ENCODE measurements around the gene MAPT.
"Not testable (repeated sequence)": the region's sequence is repeated elsewhere in the genome, so short reads cannot be mapped to it uniquely, and the experiment has no call there.

Gene MAPT

DNA sequence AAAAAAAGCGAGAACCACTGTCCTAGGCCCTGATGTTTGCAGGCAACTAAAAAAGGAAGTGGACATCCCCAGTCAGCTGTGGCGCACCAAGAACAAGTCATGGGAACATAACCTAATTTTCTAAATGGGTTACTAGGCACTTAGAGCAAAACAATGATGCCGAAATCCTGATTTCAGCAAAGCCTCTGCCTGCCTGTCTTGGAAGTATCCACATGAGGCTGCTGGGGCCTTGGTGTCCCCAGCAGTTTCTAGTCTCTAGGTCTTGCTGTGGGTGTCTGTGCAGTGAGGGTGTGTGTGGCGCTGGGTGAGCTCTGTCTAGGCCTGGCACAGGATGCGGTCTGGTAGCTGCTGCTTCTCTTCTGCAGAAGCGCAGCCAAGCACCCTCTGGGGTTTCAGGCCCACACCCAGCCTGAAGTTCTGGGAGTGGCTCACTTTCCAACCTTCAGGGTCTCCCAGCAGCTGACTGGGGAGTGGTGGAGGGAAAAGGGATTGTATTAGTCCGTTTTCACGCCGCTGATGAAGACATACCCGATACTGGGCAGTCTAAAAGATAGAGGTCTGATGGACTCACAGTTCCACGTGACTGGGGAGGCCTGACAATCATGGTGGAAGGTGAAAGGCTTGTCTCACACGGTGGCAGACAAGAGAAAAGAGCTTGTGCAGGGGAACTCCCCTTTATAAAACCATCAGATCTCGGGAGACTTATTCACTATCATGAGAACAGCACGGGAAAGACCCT, 125.8 kb downstream of the MAPT start:
- no peak for DNase-seq (ENCODE audit: low read depth)
- TF ChIP-seq, protein P1, sequence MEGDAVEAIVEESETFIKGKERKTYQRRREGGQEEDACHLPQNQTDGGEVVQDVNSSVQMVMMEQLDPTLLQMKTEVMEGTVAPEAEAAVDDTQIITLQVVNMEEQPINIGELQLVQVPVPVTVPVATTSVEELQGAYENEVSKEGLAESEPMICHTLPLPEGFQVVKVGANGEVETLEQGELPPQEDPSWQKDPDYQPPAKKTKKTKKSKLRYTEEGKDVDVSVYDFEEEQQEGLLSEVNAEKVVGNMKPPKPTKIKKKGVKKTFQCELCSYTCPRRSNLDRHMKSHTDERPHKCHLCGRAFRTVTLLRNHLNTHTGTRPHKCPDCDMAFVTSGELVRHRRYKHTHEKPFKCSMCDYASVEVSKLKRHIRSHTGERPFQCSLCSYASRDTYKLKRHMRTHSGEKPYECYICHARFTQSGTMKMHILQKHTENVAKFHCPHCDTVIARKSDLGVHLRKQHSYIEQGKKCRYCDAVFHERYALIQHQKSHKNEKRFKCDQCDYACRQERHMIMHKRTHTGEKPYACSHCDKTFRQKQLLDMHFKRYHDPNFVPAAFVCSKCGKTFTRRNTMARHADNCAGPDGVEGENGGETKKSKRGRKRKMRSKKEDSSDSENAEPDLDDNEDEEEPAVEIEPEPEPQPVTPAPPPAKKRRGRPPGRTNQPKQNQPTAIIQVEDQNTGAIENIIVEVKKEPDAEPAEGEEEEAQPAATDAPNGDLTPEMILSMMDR (IDR thresholded peaks at IDR 0.05; ENCODE audit: low read length, missing control alignments), result no peak
- H3K4me3 ChIP-seq (replicated peaks; ENCODE audit: low read depth, low read length), result no peak overlapping the region

DNA sequence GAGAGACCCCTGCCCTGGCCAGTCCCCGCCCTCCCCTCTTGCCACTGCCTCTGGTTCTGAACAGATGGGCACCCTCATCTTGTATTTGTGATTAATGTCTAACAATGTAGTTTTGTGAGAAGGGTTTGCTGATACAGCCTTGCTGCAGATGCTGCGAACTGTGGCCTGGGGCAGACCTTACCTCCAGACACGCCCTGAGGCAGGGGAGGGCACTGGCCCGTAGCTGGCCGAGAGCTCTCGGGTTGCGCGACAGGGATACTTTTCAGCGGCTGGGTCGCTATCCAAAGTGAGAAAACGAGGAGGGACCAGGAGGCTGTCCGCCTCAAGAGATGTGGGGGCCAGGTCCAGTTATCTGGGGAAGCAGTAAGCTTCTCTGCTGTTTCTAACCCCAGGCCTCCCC, 126.6 kb downstream of the MAPT start:
- H3K4me3 ChIP-seq (replicated peaks; ENCODE audit: low read depth, low read length), result no peak overlapping the region
- TF ChIP-seq, protein P1 (IDR thresholded peaks at IDR 0.05; ENCODE audit: low read length, missing control alignments), result no peak
- no peak for DNase-seq (ENCODE audit: low read depth)

DNA sequence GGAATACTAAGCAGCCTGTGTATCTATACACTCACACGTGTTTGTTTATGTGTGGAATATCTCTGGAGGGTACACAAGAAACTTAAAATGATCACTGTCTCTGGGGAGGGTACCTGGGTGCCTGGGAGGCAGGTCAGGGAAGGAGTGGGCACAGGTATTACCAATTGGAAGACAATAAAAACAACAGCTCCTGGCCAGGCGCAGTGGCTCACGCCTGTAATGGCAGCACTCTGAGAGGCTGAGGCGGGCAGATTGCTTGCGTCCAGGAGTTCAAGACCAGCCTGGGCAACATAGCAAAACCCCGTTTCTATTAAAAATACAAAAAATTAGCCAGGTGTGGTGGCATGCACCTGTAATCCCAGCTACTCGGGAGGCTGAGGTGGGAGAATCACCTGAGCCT, 129.0 kb downstream of the MAPT start:
- not testable (repeated sequence) for DNase-seq (ENCODE audit: low read depth); H3K4me3 ChIP-seq (replicated peaks; ENCODE audit: low read depth, low read length)

DNA sequence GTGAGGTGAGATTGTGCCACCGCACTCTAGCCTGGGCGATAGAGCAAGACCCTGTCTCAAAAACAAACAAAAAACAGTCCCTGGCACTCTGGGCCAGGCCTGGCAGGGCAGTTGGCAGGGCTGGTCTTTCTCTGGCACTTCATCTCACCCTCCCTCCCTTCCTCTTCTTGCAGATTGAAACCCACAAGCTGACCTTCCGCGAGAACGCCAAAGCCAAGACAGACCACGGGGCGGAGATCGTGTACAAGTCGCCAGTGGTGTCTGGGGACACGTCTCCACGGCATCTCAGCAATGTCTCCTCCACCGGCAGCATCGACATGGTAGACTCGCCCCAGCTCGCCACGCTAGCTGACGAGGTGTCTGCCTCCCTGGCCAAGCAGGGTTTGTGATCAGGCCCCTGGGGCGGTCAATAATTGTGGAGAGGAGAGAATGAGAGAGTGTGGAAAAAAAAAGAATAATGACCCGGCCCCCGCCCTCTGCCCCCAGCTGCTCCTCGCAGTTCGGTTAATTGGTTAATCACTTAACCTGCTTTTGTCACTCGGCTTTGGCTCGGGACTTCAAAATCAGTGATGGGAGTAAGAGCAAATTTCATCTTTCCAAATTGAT, 129.5 kb downstream of the MAPT start:
- TF ChIP-seq, protein P1 (IDR thresholded peaks at IDR 0.05; ENCODE audit: low read length, missing control alignments), result no peak
- DNase-seq (ENCODE audit: low read depth), result no peak
- no peak overlapping the region for H3K4me3 ChIP-seq (replicated peaks; ENCODE audit: low read depth, low read length)

DNA sequence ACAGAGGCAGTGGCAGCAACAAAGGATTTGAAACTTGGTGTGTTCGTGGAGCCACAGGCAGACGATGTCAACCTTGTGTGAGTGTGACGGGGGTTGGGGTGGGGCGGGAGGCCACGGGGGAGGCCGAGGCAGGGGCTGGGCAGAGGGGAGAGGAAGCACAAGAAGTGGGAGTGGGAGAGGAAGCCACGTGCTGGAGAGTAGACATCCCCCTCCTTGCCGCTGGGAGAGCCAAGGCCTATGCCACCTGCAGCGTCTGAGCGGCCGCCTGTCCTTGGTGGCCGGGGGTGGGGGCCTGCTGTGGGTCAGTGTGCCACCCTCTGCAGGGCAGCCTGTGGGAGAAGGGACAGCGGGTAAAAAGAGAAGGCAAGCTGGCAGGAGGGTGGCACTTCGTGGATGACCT, 130.2 kb downstream of the MAPT start:
- TF ChIP-seq, protein P1 (IDR thresholded peaks at IDR 0.05; ENCODE audit: low read length, missing control alignments), result no peak
- no peak overlapping the region for H3K4me3 ChIP-seq (replicated peaks; ENCODE audit: low read depth, low read length)
- DNase-seq (ENCODE audit: low read depth), result no peak

DNA sequence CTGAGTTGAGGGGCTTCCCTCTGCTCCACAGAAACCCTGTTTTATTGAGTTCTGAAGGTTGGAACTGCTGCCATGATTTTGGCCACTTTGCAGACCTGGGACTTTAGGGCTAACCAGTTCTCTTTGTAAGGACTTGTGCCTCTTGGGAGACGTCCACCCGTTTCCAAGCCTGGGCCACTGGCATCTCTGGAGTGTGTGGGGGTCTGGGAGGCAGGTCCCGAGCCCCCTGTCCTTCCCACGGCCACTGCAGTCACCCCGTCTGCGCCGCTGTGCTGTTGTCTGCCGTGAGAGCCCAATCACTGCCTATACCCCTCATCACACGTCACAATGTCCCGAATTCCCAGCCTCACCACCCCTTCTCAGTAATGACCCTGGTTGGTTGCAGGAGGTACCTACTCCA, 130.7 kb downstream of the MAPT start:
- no peak for DNase-seq (ENCODE audit: low read depth)
- TF ChIP-seq, protein P1 (IDR thresholded peaks at IDR 0.05; ENCODE audit: low read length, missing control alignments), result no peak
- no peak overlapping the region for H3K4me3 ChIP-seq (replicated peaks; ENCODE audit: low read depth, low read length)

DNA sequence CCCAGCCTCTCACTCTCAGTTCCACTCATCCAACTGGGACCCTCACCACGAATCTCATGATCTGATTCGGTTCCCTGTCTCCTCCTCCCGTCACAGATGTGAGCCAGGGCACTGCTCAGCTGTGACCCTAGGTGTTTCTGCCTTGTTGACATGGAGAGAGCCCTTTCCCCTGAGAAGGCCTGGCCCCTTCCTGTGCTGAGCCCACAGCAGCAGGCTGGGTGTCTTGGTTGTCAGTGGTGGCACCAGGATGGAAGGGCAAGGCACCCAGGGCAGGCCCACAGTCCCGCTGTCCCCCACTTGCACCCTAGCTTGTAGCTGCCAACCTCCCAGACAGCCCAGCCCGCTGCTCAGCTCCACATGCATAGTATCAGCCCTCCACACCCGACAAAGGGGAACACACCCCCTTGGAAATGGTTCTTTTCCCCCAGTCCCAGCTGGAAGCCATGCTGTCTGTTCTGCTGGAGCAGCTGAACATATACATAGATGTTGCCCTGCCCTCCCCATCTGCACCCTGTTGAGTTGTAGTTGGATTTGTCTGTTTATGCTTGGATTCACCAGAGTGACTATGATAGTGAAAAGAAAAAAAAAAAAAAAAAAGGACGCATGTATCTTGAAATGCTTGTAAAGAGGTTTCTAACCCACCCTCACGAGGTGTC, 131.3 kb downstream of the MAPT start:
- TF ChIP-seq, protein P1 (IDR thresholded peaks at IDR 0.05; ENCODE audit: low read length, missing control alignments), result no peak

More for the DNA sequence above, 131.3 kb downstream of the MAPT start:
- H3K4me3 ChIP-seq (replicated peaks; ENCODE audit: low read depth, low read length), result no peak overlapping the region
- DNase-seq (ENCODE audit: low read depth), result no peak
